Neural cell (in vitro differentiated cells): ENCODE results near the gene GALNT5. TPM values are rescaled to one million over a fixed set of nuclear protein-coding genes. Genes with fewer than 3 reads are reported as not detected.

Source experiments
- H2AFZ ChIP-seq: fragments of 200-600, 300-800 bp; sonication (generic), shearing (Covaris generic); 2 replicates; pipeline ENCODE4 v1.6.0; 2014; ENCODE audit warnings: low read depth, mild to moderate bottlenecking, antibody characterized with exemption, low read length, moderate library complexity
- H3F3A ChIP-seq: fragments of 200-600 bp; shearing (Covaris generic); 2 replicates; pipeline ENCODE4 v1.6.1; 2016; ENCODE audit warnings: mild to moderate bottlenecking, moderate library complexity, mixed read lengths, antibody characterized with exemption, low read length; ENCODE audit not compliant: insufficient read depth, poor library complexity, severe bottlenecking
- H3K27ac ChIP-seq: fragments of 200-600, 300-800 bp; sonication (generic), shearing (Covaris generic); 2 replicates; pipeline ENCODE4 v1.5.1; 2014; ENCODE audit warnings: mild to moderate bottlenecking, low read length, moderate library complexity
- H3K27me3 ChIP-seq: fragments of 300-800, 200-600 bp; sonication (generic), shearing (Covaris generic); 2 replicates; pipeline ENCODE4 v1.6.0; 2014; ENCODE audit warnings: mild to moderate bottlenecking, low read depth, low read length, moderate library complexity; ENCODE audit not compliant: insufficient read depth
- H3K36me3 ChIP-seq: fragments of 300-800, 200-600 bp; sonication (generic), shearing (Covaris generic); 2 replicates; pipeline ENCODE4 v1.5.1; 2014; ENCODE audit warnings: mild to moderate bottlenecking, antibody characterized with exemption, low read length, moderate library complexity; ENCODE audit not compliant: insufficient read depth
- H3K4me2 ChIP-seq: fragments of 300-800, 200-600 bp; sonication (generic), shearing (Covaris generic); 2 replicates; pipeline ENCODE4 v1.6.0; 2014; ENCODE audit warnings: mild to moderate bottlenecking, low read length
- H3K4me3 ChIP-seq: fragments of 300-800, 200-600 bp; sonication (generic), shearing (Covaris generic); 2 replicates; pipeline ENCODE4 v1.5.1; 2014; ENCODE audit warnings: mild to moderate bottlenecking, low read length, moderate library complexity
- H3K79me2 ChIP-seq: fragments of 200-600 bp; shearing (Covaris generic); replicated peaks from 2 replicates; pipeline ENCODE4 v1.6.0; 2014; ENCODE audit warnings: mild to moderate bottlenecking, low read length, moderate library complexity; ENCODE audit not compliant: insufficient read depth
- H3K9ac ChIP-seq: fragments of 300-800, 200-600 bp; sonication (generic), shearing (Covaris generic); 2 replicates; pipeline ENCODE4 v1.6.1; 2016; ENCODE audit warnings: mild to moderate bottlenecking, low read length, mixed read lengths
- H3K9me2 ChIP-seq: fragments of 200-600 bp; shearing (Covaris generic); 2 replicates; pipeline ENCODE4 v1.6.1; 2016; ENCODE audit warnings: mild to moderate bottlenecking, low read length, mixed read lengths; ENCODE audit not compliant: insufficient read depth
- H3K9me3 ChIP-seq: fragments of 200-600, 300-800 bp; sonication (generic), shearing (Covaris generic); 2 replicates; pipeline ENCODE4 v1.6.1; 2016; ENCODE audit warnings: mild to moderate bottlenecking, mixed run types, low read length, moderate library complexity, mixed read lengths
- H4K20me1 ChIP-seq: fragments of 200-600 bp; shearing (Covaris generic); 2 replicates; pipeline ENCODE4 v1.6.1; 2016; ENCODE audit warnings: mild to moderate bottlenecking, mixed run types; ENCODE audit not compliant: insufficient read depth
- CTCF ChIP-seq: fragments of 450-650 bp; IDR thresholded peaks from 2 replicates; pipeline ENCODE4 v1.5.1; 2014; ENCODE audit warnings: antibody characterized with exemption, mild to moderate bottlenecking, moderate library complexity; ENCODE audit not compliant: poor library complexity, severe bottlenecking
- EP300 ChIP-seq: fragments of 450-650 bp; conservative IDR thresholded peaks from 2 replicates; pipeline ENCODE4 v1.6.1; 2014; ENCODE audit warnings: antibody characterized with exemption, mild to moderate bottlenecking, moderate library complexity; ENCODE audit not compliant: poor library complexity, severe bottlenecking
- EZH2 ChIP-seq: fragments of 200-600, 300-800 bp; shearing (Covaris generic), sonication (generic); IDR thresholded peaks from 2 replicates; pipeline ENCODE4 v1.6.1; 2014; ENCODE audit warnings: antibody characterized with exemption, low read length, borderline replicate concordance, mild to moderate bottlenecking; ENCODE audit not compliant: insufficient read depth, poor library complexity, severe bottlenecking
- POLR2AphosphoS5 ChIP-seq: IDR thresholded peaks from 2 replicates; pipeline ENCODE4 v1.6.1; 2012
- RAD21 ChIP-seq: fragments of 450-650 bp; conservative IDR thresholded peaks from 2 replicates; pipeline ENCODE4 v1.6.1; 2014; ENCODE audit warnings: antibody characterized with exemption, mild to moderate bottlenecking, moderate library complexity
- REST ChIP-seq: IDR thresholded peaks from 2 replicates; pipeline ENCODE4 v1.6.1; 2012; ENCODE audit warnings: borderline replicate concordance
- SMC3 ChIP-seq: fragments of 450-650 bp; conservative IDR thresholded peaks from 2 replicates; pipeline ENCODE4 v1.6.1; 2014; ENCODE audit warnings: antibody characterized with exemption, mild to moderate bottlenecking, moderate library complexity; ENCODE audit not compliant: poor library complexity
- polyA plus RNA-seq: library from polyadenylated mRNA; depleted of rRNA; stranded (reverse); fragments of >200 nt; gene quantifications from 2 replicates; pipeline ENCODE4 v1.2.3, GENCODE V29; 2014

GALNT5 gene
- polyA plus RNA-seq, 1 donor from 2014 or later: not detected

- H3K4me3 ChIP-seq: no peak overlapping the region
- no peak overlapping the region for H2AFZ ChIP-seq
- H3K4me2 ChIP-seq: no peak overlapping the region
- no peaks in the 10 kb centered on the region for H3K27me3 ChIP-seq
- no peaks in the 10 kb centered on the region for H3F3A ChIP-seq
- no peaks in the 10 kb centered on the region for H3K79me2 ChIP-seq
- no peaks in the 10 kb centered on the region for H3K36me3 ChIP-seq
- H3K9me3 ChIP-seq: no peaks in the 10 kb centered on the region
- no peak overlapping the region for H3K27ac ChIP-seq
- H3K9ac ChIP-seq: no peak overlapping the region
- no peaks in the 10 kb centered on the region for H3K9me2 ChIP-seq
- no peaks in the 10 kb centered on the region for H4K20me1 ChIP-seq
- no peak for TF ChIP-seq EZH2
- TF ChIP-seq SMC3: no peak
These were observed 43.8 kb downstream of the GALNT5 start for GRCh38 chr2:157301307-157301706.

GRCh38 chr2:157302492-157303099, 45.1 kb downstream of the GALNT5 start:
- TF ChIP-seq CTCF (peak; percentile 88), SMC3 (peak; percentile 90), EP300 (no peak), RAD21 (peak; percentile 91), POLR2AphosphoS5 (no peak), REST (no peak)

GRCh38 chr2:157303612-157304011, 46.1 kb downstream of the GALNT5 start:
- H3K27me3 ChIP-seq: no peaks in the 10 kb centered on the region
- H3F3A ChIP-seq: no peaks in the 10 kb centered on the region
- H3K79me2 ChIP-seq: no peaks in the 10 kb centered on the region
- no peaks in the 10 kb centered on the region for H3K36me3 ChIP-seq
- H4K20me1 ChIP-seq: no peaks in the 10 kb centered on the region
- no peak overlapping the region for H3K4me2 ChIP-seq
- H3K9me3 ChIP-seq: no peaks in the 10 kb centered on the region
- H3K4me3 ChIP-seq: no peak overlapping the region
- no peak overlapping the region for H3K9ac ChIP-seq
- no peak overlapping the region for H3K27ac ChIP-seq
- TF ChIP-seq POLR2AphosphoS5 (no peak), EP300 (no peak), SMC3 (no peak), REST (no peak), CTCF (no peak)
- no peaks in the 10 kb centered on the region for H3K9me2 ChIP-seq
- no peak overlapping the region for H2AFZ ChIP-seq

More at GRCh38 chr2:157302492-157303099, 45.1 kb downstream of the GALNT5 start:
- H3K4me2 ChIP-seq: no peak overlapping the region
- H3K9ac ChIP-seq: no peak overlapping the region
- H4K20me1 ChIP-seq: no peaks in the 10 kb centered on the region
- no peaks in the 10 kb centered on the region for H3K27me3 ChIP-seq
- H3K36me3 ChIP-seq: no peaks in the 10 kb centered on the region
- no peak overlapping the region for H3K4me3 ChIP-seq
- no peak overlapping the region for H2AFZ ChIP-seq
- H3K9me2 ChIP-seq: no peaks in the 10 kb centered on the region
- H3K9me3 ChIP-seq: no peaks in the 10 kb centered on the region
- H3F3A ChIP-seq: no peaks in the 10 kb centered on the region
- no peak overlapping the region for H3K27ac ChIP-seq
- no peaks in the 10 kb centered on the region for H3K79me2 ChIP-seq
